Keratinocyte (primary cell): ENCODE data around the gene TSC1. TPM values are rescaled to one million over a fixed set of nuclear protein-coding genes. Genes with fewer than 3 reads are reported as not detected.

ENCODE experiments used
- DNase-seq: peaks from one replicate; pipeline ENCODE4 v3.0.0-alpha.2; 2011; ENCODE audit warnings: low read depth, missing footprints, low spot score
- FAIRE-seq: peaks from 2 replicates; lab custom pipeline; 2011; peaks lifted over from hg19 to GRCh38; lab: Jason Lieb, UNC
- H2AFZ ChIP-seq: 2 replicates; pipeline ENCODE4 v1.6.0; 2012; ENCODE audit warnings: low read length, control low read depth, inconsistent platforms; ENCODE audit not compliant: control insufficient read depth
- H3K27ac ChIP-seq: 2 replicates; pipeline ENCODE4 v1.5.1; 2011; ENCODE audit warnings: low read length; ENCODE audit not compliant: control insufficient read depth, insufficient read depth
- H3K27me3 ChIP-seq: 3 replicates; pipeline ENCODE4 v1.6.0; 2011; ENCODE audit warnings: low read length; ENCODE audit not compliant: control insufficient read depth, insufficient read depth; ENCODE audit errors: extremely low read depth
- H3K36me3 ChIP-seq, 2 experiments: 2 replicates in 1 of 2; 3 replicates in 1 of 2; pipeline ENCODE4 v1.5.1; 2011; ENCODE audit warnings: low read length in 2 of 2, mild to moderate bottlenecking in 1 of 2; ENCODE audit not compliant: control insufficient read depth in 2 of 2, insufficient read depth in 2 of 2; ENCODE audit errors: extremely low read depth in 1 of 2
- H3K4me1 ChIP-seq: 3 replicates; pipeline ENCODE4 v1.5.1; 2011; ENCODE audit warnings: low read length; ENCODE audit not compliant: control insufficient read depth, insufficient read depth; ENCODE audit errors: extremely low read depth
- H3K4me2 ChIP-seq: 3 replicates; pipeline ENCODE4 v1.6.0; 2011; ENCODE audit warnings: low read depth, low read length; ENCODE audit not compliant: control insufficient read depth, insufficient read depth; ENCODE audit errors: extremely low read depth
- H3K4me3 ChIP-seq, 3 experiments: fragments of 200-600 bp in 1 of 3; sonication (generic) in 1 of 3; 2 replicates in 2 of 3; 3 replicates in 1 of 3; pipeline ENCODE4 v1.5.1; 2011 to 2016; ENCODE audit warnings: low read length in 3 of 3, mild to moderate bottlenecking in 3 of 3, control low read depth in 2 of 3, inconsistent platforms in 1 of 3, low read depth in 1 of 3, mixed read lengths in 1 of 3, mixed run types in 1 of 3, moderate library complexity in 1 of 3; ENCODE audit not compliant: control insufficient read depth in 2 of 3, insufficient read depth in 2 of 3; ENCODE audit errors: extremely low read depth in 1 of 3
- H3K79me2 ChIP-seq: 2 replicates; pipeline ENCODE4 v1.6.0; 2012; ENCODE audit warnings: low read length; ENCODE audit not compliant: control insufficient read depth, insufficient read depth
- H3K9ac ChIP-seq: 3 replicates; pipeline ENCODE4 v1.6.0; 2011; ENCODE audit warnings: low read length; ENCODE audit not compliant: control insufficient read depth, insufficient read depth; ENCODE audit errors: extremely low read depth
- H3K9me1 ChIP-seq: 3 replicates; pipeline ENCODE4 v1.6.0; 2011; ENCODE audit warnings: low read length; ENCODE audit not compliant: control insufficient read depth, insufficient read depth; ENCODE audit errors: extremely low read depth
- H3K9me3 ChIP-seq: 2 replicates; pipeline ENCODE4 v1.5.1; 2012; ENCODE audit warnings: low read depth, low read length; ENCODE audit not compliant: control insufficient read depth
- H4K20me1 ChIP-seq: 3 replicates; pipeline ENCODE4 v1.6.0; 2011; ENCODE audit warnings: low read length; ENCODE audit not compliant: control insufficient read depth, insufficient read depth; ENCODE audit errors: extremely low read depth
- CTCF ChIP-seq, 3 experiments: IDR thresholded peaks in 1 of 3; conservative IDR thresholded peaks in 1 of 3; optimal IDR thresholded peaks in 1 of 3; 2 replicates in 2 of 3; 3 replicates in 1 of 3; pipeline versions ENCODE3 to v1.5.1; 2011; ENCODE audit warnings: low read length in 3 of 3, mild to moderate bottlenecking in 3 of 3, moderate library complexity in 2 of 3, control low read depth in 1 of 3, inconsistent platforms in 1 of 3; ENCODE audit not compliant: insufficient read depth in 2 of 3; ENCODE audit errors: extremely low read depth in 1 of 3
- EZH2 ChIP-seq: IDR thresholded peaks from one replicate; pipeline ENCODE4 v1.6.1; 2012; ENCODE audit warnings: inconsistent platforms, mild to moderate bottlenecking, low read length, moderate library complexity
- dilution Hi-C: fragments of 300-500 bp; cut with MboI; formaldehyde crosslinking; loops from one replicate; pipeline ENCODE4 v1.7.0; 2020; ENCODE audit warnings: low sequenced_read_pairs; ENCODE audit not compliant: extremely low pct_ligation_motif_present
- polyA plus RNA-seq, 5 experiments: library from polyadenylated mRNA; depleted of rRNA in 3 of 5; stranded (reverse) in 3 of 5; stranded (forward) in 1 of 5; unstranded in 1 of 5; fragments of >200 nt; gene quantifications; 1 replicate in 1 of 5; 2 replicates in 3 of 5; 3 replicates in 1 of 5; pipeline versions ENCODE4 v1.2.1 to v1.2.3, GENCODE V29; 2011 to 2012; ENCODE audit warnings: missing spikeins in 2 of 5, low read depth in 1 of 5, low replicate concordance in 1 of 5

Gene TSC1
- polyA plus RNA-seq, 1 donor (not counting 4 experiments of a cell fraction or from before 2014, with no cell fraction given): 26.1 TPM

- no peak for DNase-seq
- Histone ChIP-seq H3K79me2 (no peaks in the 10 kb centered on the region), H3K4me2 (no peak overlapping the region), H3K9ac (no peak overlapping the region), H4K20me1 (no peaks in the 10 kb centered on the region), H3K36me3 (no peaks in the 10 kb centered on the region), H3K27ac (no peak overlapping the region), H2AFZ (no peak overlapping the region), H3K4me1 (peaks cover 19% of the 10 kb centered on the region), H3K4me3 (no peak overlapping the region), H3K9me3 (no peaks in the 10 kb centered on the region), H3K27me3 (peaks cover 42% of the 10 kb centered on the region), H3K9me1 (no peaks in the 10 kb centered on the region)
- dilution Hi-C loops: no loop called here
- TF ChIP-seq EZH2: no peak
- no peak for TF ChIP-seq CTCF (optimal IDR thresholded peaks at IDR 0.05 in 1 of 3, IDR thresholded peaks at IDR 0.05 in 1 of 3, conservative IDR thresholded peaks at IDR 0.05 in 1 of 3; ENCODE audit: extremely low read depth in 1 of 3, insufficient read depth in 2 of 3, low read length in 3 of 3)
- no peak for FAIRE-seq
These were observed 45.1 kb upstream of the TSC1 start for GRCh38 chr9:132989414-132989996.

GRCh38 chr9:132989014-132989310 is 44.5 kb upstream of the TSC1 start:
- H3K27me3 ChIP-seq: peaks cover 47% of the 10 kb centered on the region
- DNase-seq: no peak
- no peak overlapping the region for H3K9ac ChIP-seq
- H3K27ac ChIP-seq: no peak overlapping the region
- H3K79me2 ChIP-seq: no peaks in the 10 kb centered on the region
- H3K36me3 ChIP-seq: no peaks in the 10 kb centered on the region
- no peaks in the 10 kb centered on the region for H3K9me3 ChIP-seq
- no peak overlapping the region for H2AFZ ChIP-seq
- TF ChIP-seq CTCF (optimal IDR thresholded peaks at IDR 0.05 in 1 of 3, IDR thresholded peaks at IDR 0.05 in 1 of 3, conservative IDR thresholded peaks at IDR 0.05 in 1 of 3; ENCODE audit: extremely low read depth in 1 of 3, insufficient read depth in 2 of 3, low read length in 3 of 3): no peak
- no peaks in the 10 kb centered on the region for H3K9me1 ChIP-seq
- no peak overlapping the region for H3K4me2 ChIP-seq
- dilution Hi-C loops: no loop called here
- no peak for FAIRE-seq
- H4K20me1 ChIP-seq: no peaks in the 10 kb centered on the region
- peaks cover 14% of the 10 kb centered on the region for H3K4me1 ChIP-seq
- no peak overlapping the region for H3K4me3 ChIP-seq
